Adipocyte (in vitro differentiated cells): ENCODE data around the gene IL13.
A peak's percentile ranks its signal among the peaks of the same experiment; 100 is the strongest.
"Not testable (repeated sequence)": the region's sequence is repeated elsewhere in the genome, so short reads cannot be mapped to it uniquely, and the experiment has no call there.

ENCODE experiments used
- DNase-seq: peaks from one replicate; pipeline ENCODE4 v3.0.0-alpha.2; 2015; ENCODE audit warnings: low read depth
- H3K27me3 ChIP-seq: replicated peaks from 2 replicates; pipeline ENCODE4 v1.7.0; 2013; ENCODE audit warnings: mild to moderate bottlenecking, low read length, moderate library complexity; ENCODE audit not compliant: control insufficient read depth, insufficient read depth
- H3K36me3 ChIP-seq: 2 replicates; pipeline ENCODE4 v1.7.0; 2013; ENCODE audit warnings: low read length, mild to moderate bottlenecking, moderate library complexity; ENCODE audit not compliant: control insufficient read depth, insufficient read depth, severe bottlenecking
- H3K4me1 ChIP-seq: 2 replicates; pipeline ENCODE4 v1.7.0; 2013; ENCODE audit warnings: mild to moderate bottlenecking, low read length, moderate library complexity; ENCODE audit not compliant: control insufficient read depth, insufficient read depth
- H3K4me3 ChIP-seq: 2 replicates; pipeline ENCODE4 v1.7.0; 2013; ENCODE audit warnings: mild to moderate bottlenecking, low read length, moderate library complexity
- H3K9ac ChIP-seq: 2 replicates; pipeline ENCODE4 v1.7.0; 2013; ENCODE audit warnings: mild to moderate bottlenecking, low read length, moderate library complexity
- H3K9me3 ChIP-seq: 2 replicates; pipeline ENCODE4 v1.7.0; 2013; ENCODE audit warnings: mild to moderate bottlenecking, low read length, moderate library complexity; ENCODE audit not compliant: control insufficient read depth

The IL13 gene

GRCh38 chr5:132684491-132684890, 26.5 kb downstream of the IL13 start:
- DNase-seq: no peak
- no peaks in the 10 kb centered on the region for H3K27me3 ChIP-seq
- no peaks in the 10 kb centered on the region for H3K36me3 ChIP-seq
- no peak overlapping the region for H3K9ac ChIP-seq
- no peak overlapping the region for H3K4me3 ChIP-seq
- no peaks in the 10 kb centered on the region for H3K9me3 ChIP-seq
- H3K4me1 ChIP-seq: peaks cover 11% of the 10 kb centered on the region

DNA sequence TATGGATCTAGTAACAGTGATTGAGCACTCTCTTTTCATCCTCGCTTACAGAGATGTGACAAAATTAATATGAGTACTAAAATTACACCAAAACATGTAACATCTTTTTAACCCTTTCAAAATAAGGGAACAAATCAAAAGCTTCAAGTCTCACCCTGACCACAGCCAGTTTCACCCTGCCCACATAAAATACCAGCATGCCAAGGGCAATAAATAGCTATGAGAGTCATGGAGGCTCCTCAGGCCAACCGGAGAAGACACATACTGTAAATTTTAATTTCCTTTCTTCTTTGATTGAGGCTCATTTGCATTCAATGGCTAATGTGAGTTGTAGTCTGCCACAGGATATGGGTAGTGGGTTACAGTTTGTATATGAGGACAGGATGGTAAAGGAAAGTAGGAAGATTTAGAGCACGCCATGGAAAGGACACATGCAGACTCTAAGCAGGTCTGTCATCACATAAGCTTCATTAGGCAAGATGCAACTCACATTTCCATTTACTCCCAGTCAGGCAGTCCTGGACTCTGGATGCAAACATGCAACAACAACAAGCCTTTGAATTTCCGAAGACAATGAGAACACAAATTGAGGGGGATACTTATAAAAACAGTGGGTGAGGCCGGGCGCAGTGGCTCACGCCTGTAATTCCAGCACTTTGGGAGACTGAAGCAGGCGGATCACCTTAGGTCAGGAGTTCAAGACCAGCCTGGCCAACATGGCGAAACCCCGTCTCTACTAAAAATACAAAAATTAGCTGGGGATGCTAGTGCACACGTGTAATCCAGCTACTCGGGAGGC, 27.1 kb downstream of the IL13 start:
- Histone ChIP-seq H3K36me3 (no peaks in the 10 kb centered on the region), H3K9ac (no peak overlapping the region), H3K9me3 (no peaks in the 10 kb centered on the region), H3K4me3 (no peak overlapping the region), H3K4me1 (peaks cover 11% of the 10 kb centered on the region), H3K27me3 (no peaks in the 10 kb centered on the region)
- no peak for DNase-seq

DNA sequence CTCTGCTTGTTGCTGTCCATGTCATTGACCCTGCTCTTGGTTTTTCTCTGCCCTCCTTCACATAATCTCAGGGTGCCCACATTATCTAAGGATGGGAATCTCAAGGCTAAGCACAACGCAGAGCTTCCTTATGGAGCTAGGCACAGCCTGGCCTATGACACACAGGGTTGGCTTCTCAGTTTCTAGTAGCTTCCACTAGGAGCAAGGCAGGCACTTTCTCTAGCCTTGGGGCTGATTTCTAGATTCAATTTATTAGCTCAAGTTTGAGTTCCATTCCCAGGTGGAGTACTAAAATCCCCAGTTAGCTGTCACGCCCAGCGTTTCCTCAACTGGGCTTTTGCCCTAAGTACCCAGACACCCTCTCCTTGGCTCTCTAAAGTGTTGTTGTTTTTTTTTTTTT, 28.2 kb downstream of the IL13 start:
- no peak for DNase-seq
- Histone ChIP-seq H3K4me1 (peaks cover 11% of the 10 kb centered on the region), H3K9ac (no peak overlapping the region), H3K9me3 (no peaks in the 10 kb centered on the region), H3K27me3 (no peaks in the 10 kb centered on the region), H3K36me3 (no peaks in the 10 kb centered on the region), H3K4me3 (no peak overlapping the region)

GRCh38 chr5:132687995-132688394, 30.0 kb downstream of the IL13 start:
- Histone ChIP-seq H3K36me3 (no peaks in the 10 kb centered on the region), H3K9me3 (no peaks in the 10 kb centered on the region), H3K9ac (no peak overlapping the region), H3K4me3 (no peak overlapping the region), H3K27me3 (no peaks in the 10 kb centered on the region), H3K4me1 (peaks cover 11% of the 10 kb centered on the region)
- no peak for DNase-seq

GRCh38 chr5:132688536-132689339, 30.8 kb downstream of the IL13 start:
- Histone ChIP-seq H3K9ac (no peak overlapping the region), H3K27me3 (no peaks in the 10 kb centered on the region), H3K9me3 (no peaks in the 10 kb centered on the region), H3K36me3 (no peaks in the 10 kb centered on the region), H3K4me3 (no peak overlapping the region), H3K4me1 (peaks cover 11% of the 10 kb centered on the region)
- DNase-seq: peak; percentile 55

DNA sequence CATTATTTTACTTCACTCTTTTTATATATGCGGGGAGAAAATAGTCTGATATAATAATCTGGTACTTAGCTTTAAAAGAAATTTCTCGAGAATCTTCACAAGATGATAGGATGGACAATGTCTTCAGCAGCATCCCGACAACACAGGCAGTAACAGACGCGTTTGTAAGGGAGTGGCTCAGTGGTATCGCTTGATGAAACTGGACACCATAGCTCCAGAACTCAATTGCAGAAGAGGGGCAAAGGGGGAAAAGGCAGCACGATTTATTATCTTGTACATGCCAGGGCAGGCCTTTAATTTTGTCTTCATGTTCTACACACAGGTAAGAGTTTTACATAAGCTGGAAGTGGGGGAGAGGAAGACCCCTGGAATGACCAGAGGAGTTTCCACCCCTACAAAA, 31.5 kb downstream of the IL13 start:
- H3K9ac ChIP-seq: no peak overlapping the region
- H3K36me3 ChIP-seq: no peaks in the 10 kb centered on the region
- H3K27me3 ChIP-seq: no peaks in the 10 kb centered on the region
- no peak for DNase-seq
- H3K4me1 ChIP-seq: peaks cover 11% of the 10 kb centered on the region
- no peaks in the 10 kb centered on the region for H3K9me3 ChIP-seq
- H3K4me3 ChIP-seq: no peak overlapping the region

DNA sequence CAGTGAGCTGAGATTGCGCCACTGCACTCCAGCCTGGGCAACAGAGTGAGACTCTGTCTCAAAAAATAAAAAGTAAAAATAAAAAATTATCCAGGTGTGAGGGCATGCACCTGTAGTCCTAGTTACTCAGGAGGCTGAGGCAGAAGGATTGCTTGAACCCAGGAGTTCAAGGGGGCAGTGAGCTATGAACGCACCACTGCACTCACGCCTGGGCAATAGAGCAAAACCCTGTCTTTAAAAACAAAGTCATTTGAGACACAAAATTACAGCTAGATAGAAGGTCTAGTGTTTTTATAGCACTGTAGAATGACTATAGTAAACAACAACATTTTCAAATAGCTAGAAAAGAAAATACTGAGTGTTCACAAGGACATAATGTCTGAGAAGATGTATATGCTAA, 32.2 kb downstream of the IL13 start:
- Histone ChIP-seq H3K4me1 (peaks cover 11% of the 10 kb centered on the region), H3K9me3 (no peaks in the 10 kb centered on the region), H3K27me3 (no peaks in the 10 kb centered on the region), H3K36me3 (no peaks in the 10 kb centered on the region), H3K4me3 (no peak overlapping the region), H3K9ac (no peak overlapping the region)
- DNase-seq: no peak

DNA sequence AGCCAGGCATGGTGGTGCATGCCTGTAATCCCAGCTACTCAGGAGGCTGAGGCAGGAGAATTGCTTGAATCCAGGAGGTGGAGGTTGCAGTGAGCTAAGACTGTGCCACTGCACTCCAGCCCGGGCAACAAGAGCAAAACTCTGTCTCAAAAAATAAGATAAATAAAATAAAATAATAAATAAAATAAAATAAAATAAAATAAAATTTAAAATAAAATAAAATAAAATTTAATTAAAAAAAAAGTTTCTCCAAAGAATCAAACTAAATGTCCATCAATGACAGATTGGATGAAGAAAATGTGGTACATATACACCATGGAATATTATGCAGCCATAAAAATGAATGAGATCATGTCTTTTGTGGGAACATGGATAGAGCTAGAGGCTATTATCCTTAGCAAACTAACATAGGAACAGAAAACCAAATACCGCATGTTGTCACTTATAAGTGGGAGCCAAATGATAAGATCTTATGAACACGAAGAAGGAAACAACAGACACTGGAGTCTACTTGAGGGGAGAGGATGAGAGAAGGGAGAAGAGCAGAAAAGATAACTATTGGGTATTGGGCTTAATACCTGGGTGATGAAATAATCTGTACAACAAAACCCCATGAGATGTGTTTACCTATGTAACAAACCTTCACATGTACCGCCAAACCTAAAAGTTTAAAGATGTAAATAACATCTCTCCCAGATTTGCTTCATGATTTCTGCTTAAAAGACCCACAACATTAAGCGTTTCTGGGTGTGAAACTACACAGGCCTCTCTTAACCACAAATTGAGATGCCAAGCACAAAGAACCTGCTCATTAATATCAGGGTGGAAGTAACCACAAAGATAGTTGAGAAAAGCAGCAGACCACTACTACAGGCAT, 34.0 kb downstream of the IL13 start:
- not testable (repeated sequence) for H3K27me3 ChIP-seq, H3K9ac ChIP-seq, H3K4me3 ChIP-seq, DNase-seq, H3K36me3 ChIP-seq, H3K9me3 ChIP-seq
- H3K4me1 ChIP-seq: peaks cover 11% of the 10 kb centered on the region

- DNase-seq: peak; percentile 51
- peaks cover 10% of the 10 kb centered on the region for H3K36me3 ChIP-seq
These were observed 34.6 kb downstream of the IL13 start for GRCh38 chr5:132692632-132692967.

DNA sequence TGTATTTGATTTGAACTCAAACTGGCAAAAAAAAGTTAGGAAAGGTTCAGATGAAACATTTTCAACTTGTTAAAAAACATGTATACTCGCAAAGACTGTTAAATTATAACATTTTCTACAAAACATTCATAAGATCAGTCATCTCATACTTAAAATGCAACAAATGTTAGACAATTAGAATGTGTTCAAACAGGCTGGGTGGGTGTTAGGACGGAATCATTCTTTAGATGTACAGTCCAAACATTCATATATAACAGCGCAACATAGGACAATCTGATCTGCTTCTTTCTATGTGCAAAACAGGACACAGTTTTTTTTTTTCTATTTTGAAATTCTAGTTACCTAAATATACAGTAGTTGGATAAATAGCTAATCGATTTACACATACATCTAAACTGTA, 38.0 kb downstream of the IL13 start:
- Histone ChIP-seq H3K9me3 (no peaks in the 10 kb centered on the region), H3K9ac (no peak overlapping the region), H3K36me3 (peaks cover 32% of the 10 kb centered on the region), H3K4me1 (no peaks in the 10 kb centered on the region), H3K4me3 (no peak overlapping the region), H3K27me3 (no peaks in the 10 kb centered on the region)
- no peak for DNase-seq

More at GRCh38 chr5:132692632-132692967, 34.6 kb downstream of the IL13 start:
- H3K4me1 ChIP-seq: peaks cover 11% of the 10 kb centered on the region
- H3K9ac ChIP-seq: no peak overlapping the region
- no peak overlapping the region for H3K4me3 ChIP-seq
- no peaks in the 10 kb centered on the region for H3K9me3 ChIP-seq
- H3K27me3 ChIP-seq: no peaks in the 10 kb centered on the region

GRCh38 chr5:132704875-132705274, 46.9 kb downstream of the IL13 start:
- peaks cover 23% of the 10 kb centered on the region for H3K36me3 ChIP-seq
- peaks cover 6% of the 10 kb centered on the region for H3K4me1 ChIP-seq
- no peak overlapping the region for H3K9ac ChIP-seq
- H3K27me3 ChIP-seq: no peaks in the 10 kb centered on the region
- H3K9me3 ChIP-seq: no peaks in the 10 kb centered on the region
- no peak overlapping the region for H3K4me3 ChIP-seq
- peak; percentile 49 for DNase-seq
